Adrenal gland (tissue), 12 donors: Measurements from ENCODE around the gene VMO1. TPM values are rescaled to one million over a fixed set of nuclear protein-coding genes. Genes with fewer than 3 reads are reported as not detected.

ENCODE experiments used
- DNase-seq, 7 donors: peaks; one replicate each; pipeline ENCODE4 v3.0.0-alpha.2; 2019 to 2020
- H3K27ac ChIP-seq, 5 donors: fragments of 200-600 bp; sonication (generic) in 4 of 5; 1 replicate in 3 of 5; 2 replicates in 2 of 5; pipeline versions ENCODE4 v1.5.1 to v1.8.0; 2016 to 2020; ENCODE audit warnings: mild to moderate bottlenecking in 1 of 5
- H3K27me3 ChIP-seq: fragments of 200-600 bp; 2 replicates; pipeline ENCODE4 v1.8.0; 2021
- H3K36me3 ChIP-seq, 2 donors: fragments of 200-600 bp; replicated peaks in 1 of 2; 1 replicate in 1 of 2; 2 replicates in 1 of 2; pipeline versions ENCODE4 v1.5.1 to v1.8.0; 2018 to 2022
- H3K4me1 ChIP-seq, 2 donors: fragments of 200-600 bp; replicated peaks in 1 of 2; 1 replicate in 1 of 2; 2 replicates in 1 of 2; pipeline versions ENCODE4 v1.5.1 to v1.8.0; 2018 to 2021
- H3K4me3 ChIP-seq, 4 donors: fragments of 200-600 bp; sonication (generic) in 3 of 4; one replicate each; pipeline ENCODE4 v1.5.1; 2016 to 2018
- H3K9me3 ChIP-seq, 3 donors: fragments of 200-600 bp; sonication (generic) in 1 of 3; replicated peaks in 1 of 3; 1 replicate in 2 of 3; 2 replicates in 1 of 3; pipeline versions ENCODE4 v1.5.1 to v1.8.0; 2016 to 2021
- POLR2A ChIP-seq, 2 donors: fragments of 450-650 bp; IDR thresholded peaks; one replicate each; pipeline ENCODE4 v1.6.1; 2017; ENCODE audit warnings: antibody characterized with exemption in 2 of 2, mild to moderate bottlenecking in 2 of 2, moderate library complexity in 1 of 2
- WGBS, 4 donors: extraction: QIAGEN DNeasy Blood & Tissue Kit in 2 of 4; methylation state at CpG; one replicate each; pipeline versions ENCODE4 v1.1.5 to v1.1.7; 2013 to 2017; 5-methylcytosine and 5-hydroxymethylcytosine counted together
- intact Hi-C, 2 donors: fragments of 100-400 bp; cut with DNase I; formaldehyde crosslinking; loops; one replicate each; pipeline versions ENCODE4 v1.14.1 to v1.15.0; 2022 to 2023
- polyA plus RNA-seq, 3 donors: library from polyadenylated mRNA; stranded (reverse); fragments of 200-250 nt in 2 of 3; fragments of 350-450 nt in 1 of 3; fragmentation: Illumina TruSeq in 1 of 3; extraction: RNeasy Lipid Tissue Mini Kit (QIAGEN cat#74804) in 1 of 3; gene quantifications; one replicate each; pipeline ENCODE4 v1.2.3, GENCODE V29; 2013 to 2014
- total RNA-seq, 9 donors: library from RNA; depleted of rRNA in 4 of 9; stranded (reverse); fragments of >200 nt in 4 of 9; fragments of 120-200 nt in 1 of 9; fragmentation: NEBNext Ultra II Directional in 1 of 9; extraction: Animal tissue kit (Norgen Biotek cat#: 25700) in 1 of 9; gene quantifications; one replicate each; pipeline versions ENCODE4 v1.1.0 to v1.2.4, GENCODE V29; 2013 to 2023
- TF ChIP-seq, protein P1 (sequence below), 6 experiments: fragments of 450-650 bp in 4 of 6; fragments of 200-600 bp in 2 of 6; sonication (generic) in 1 of 6; IDR thresholded peaks; 1 replicate in 5 of 6; 2 replicates in 1 of 6; pipeline versions ENCODE4 v1.5.1 to v1.8.0; 2016 to 2021; ENCODE audit warnings: antibody characterized with exemption in 6 of 6, mild to moderate bottlenecking in 2 of 6, moderate library complexity in 1 of 6
- donor health status: healthy with polysubstance abuse.
- donor health status: Bipolar disorder and iron deficiency.
- donor health status: DM: yes; HTN: yes; CAD: no.
- donor health status: DM: no; HTN: no; CAD: no.
- donor health status: DM: no; HTN: no; CAD: no.
- donor health status: DM: yes; HTN: yes; CAD: no.

Gene VMO1
- total and polyA plus RNA-seq, 12 donors, result 0.50 to 9.6 (median 4.4) TPM; not detected in 1

DNA sequence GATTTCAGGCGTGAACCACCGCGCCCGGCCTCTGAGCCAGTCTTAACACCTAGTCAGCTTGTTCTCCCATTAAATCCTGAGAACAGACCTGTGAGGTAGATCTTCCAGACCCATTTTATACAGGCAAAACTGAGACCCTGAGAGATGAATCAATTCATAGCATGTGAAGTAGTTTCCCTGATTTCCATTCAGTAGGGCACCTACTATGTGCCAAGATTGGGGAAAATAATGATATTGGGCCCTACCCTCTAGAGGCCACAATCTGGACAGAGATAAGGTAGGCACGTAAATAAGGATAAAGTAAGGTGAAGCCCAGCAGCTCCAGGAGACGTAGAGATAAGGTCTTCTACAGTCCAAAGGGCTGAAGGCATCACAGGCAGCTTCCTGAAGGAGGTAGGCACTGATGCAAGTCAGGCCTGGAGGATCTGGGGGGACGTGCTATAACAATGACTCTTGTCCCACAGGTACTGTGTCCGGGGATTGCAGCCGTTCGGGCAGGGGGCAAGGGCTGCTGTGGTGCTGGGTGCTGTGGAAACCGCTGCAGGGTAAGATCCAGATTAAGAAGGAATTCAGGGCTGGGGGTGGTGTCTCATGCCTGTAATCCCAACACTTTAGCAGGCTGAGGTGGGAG, 5.7 kb downstream of the VMO1 start:
- 70 to 81% (median 80%) methylated on average over 11 of the region's 11 CpGs for WGBS, 4 donors
- H3K36me3 ChIP-seq, result no peaks in the 10 kb centered on the region
- H3K4me3 ChIP-seq, result no peak overlapping the region
- no peak for DNase-seq
- no peak for TF ChIP-seq POLR2A (IDR thresholded peaks at IDR 0.05)
- TF ChIP-seq, protein P1, sequence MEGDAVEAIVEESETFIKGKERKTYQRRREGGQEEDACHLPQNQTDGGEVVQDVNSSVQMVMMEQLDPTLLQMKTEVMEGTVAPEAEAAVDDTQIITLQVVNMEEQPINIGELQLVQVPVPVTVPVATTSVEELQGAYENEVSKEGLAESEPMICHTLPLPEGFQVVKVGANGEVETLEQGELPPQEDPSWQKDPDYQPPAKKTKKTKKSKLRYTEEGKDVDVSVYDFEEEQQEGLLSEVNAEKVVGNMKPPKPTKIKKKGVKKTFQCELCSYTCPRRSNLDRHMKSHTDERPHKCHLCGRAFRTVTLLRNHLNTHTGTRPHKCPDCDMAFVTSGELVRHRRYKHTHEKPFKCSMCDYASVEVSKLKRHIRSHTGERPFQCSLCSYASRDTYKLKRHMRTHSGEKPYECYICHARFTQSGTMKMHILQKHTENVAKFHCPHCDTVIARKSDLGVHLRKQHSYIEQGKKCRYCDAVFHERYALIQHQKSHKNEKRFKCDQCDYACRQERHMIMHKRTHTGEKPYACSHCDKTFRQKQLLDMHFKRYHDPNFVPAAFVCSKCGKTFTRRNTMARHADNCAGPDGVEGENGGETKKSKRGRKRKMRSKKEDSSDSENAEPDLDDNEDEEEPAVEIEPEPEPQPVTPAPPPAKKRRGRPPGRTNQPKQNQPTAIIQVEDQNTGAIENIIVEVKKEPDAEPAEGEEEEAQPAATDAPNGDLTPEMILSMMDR (IDR thresholded peaks at IDR 0.05), result no peak
- H3K4me1 ChIP-seq, result peaks cover 0 to 3% of the 10 kb centered on the region in 2 donors
- H3K27ac ChIP-seq, result no peak overlapping the region
- H3K27me3 ChIP-seq, result peaks cover 26% of the 10 kb centered on the region
- no peaks in the 10 kb centered on the region for H3K9me3 ChIP-seq
- intact Hi-C loops, result loop anchor here in 1 of 2 donors (10.0 kb wide), 1 partner anchor 46 kb away; the partner anchor contains the start of genes CXCL16, MED11 and ZMYND15

GRCh38 chr17:4777969-4778760, 8.0 kb downstream of the VMO1 start:
- Histone ChIP-seq H3K4me3 (no peak overlapping the region), H3K9me3 (no peaks in the 10 kb centered on the region), H3K27ac (no peak overlapping the region), H3K36me3 (no peaks in the 10 kb centered on the region), H3K4me1 (no peaks in the 10 kb centered on the region), H3K27me3 (peaks cover 17% of the 10 kb centered on the region)
- DNase-seq, result no peak
- 70 to 82% (median 75%) methylated on average over 9 of the region's 9 CpGs for WGBS, 4 donors
- TF ChIP-seq, protein P1 (IDR thresholded peaks at IDR 0.05), result no peak
- TF ChIP-seq POLR2A (IDR thresholded peaks at IDR 0.05), result no peak
- intact Hi-C loops, result no loop called here

DNA sequence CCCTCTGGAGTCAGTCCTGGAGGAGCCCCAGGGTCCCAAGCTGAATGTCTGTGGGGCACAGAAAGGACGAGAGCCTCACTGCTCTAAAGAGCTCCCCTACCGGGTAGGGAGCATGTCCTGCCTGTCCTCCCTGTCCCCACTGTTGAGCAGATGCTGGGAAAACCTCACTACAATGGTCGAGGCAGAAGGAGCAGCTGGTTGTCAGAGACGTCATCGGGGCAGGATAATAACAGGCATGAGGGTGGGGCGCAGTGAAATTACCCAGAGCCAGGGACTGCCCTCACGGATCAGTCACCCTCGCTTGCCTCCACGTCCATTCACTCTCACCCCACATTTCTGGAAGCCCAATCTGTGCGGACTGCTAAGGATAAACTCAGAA, 13.9 kb downstream of the VMO1 start:
- 61 to 79% (median 68%) methylated on average over 9 to 10 of the region's 10 CpGs for WGBS, 4 donors
- H3K27me3 ChIP-seq, result no peaks in the 10 kb centered on the region
- H3K9me3 ChIP-seq, result no peaks in the 10 kb centered on the region
- intact Hi-C loops, result no loop called here
- TF ChIP-seq, protein P1 (IDR thresholded peaks at IDR 0.05), result no peak
- TF ChIP-seq POLR2A (IDR thresholded peaks at IDR 0.05), result no peak
- no peaks in the 10 kb centered on the region for H3K36me3 ChIP-seq
- no peak for DNase-seq
- no peak overlapping the region for H3K27ac ChIP-seq
- no peaks in the 10 kb centered on the region for H3K4me1 ChIP-seq
- no peak overlapping the region for H3K4me3 ChIP-seq

- H3K36me3 ChIP-seq, result no peaks in the 10 kb centered on the region
- H3K4me3 ChIP-seq, result no peak within 1 kb of the TSS
- DNase-seq, result no peak
- intact Hi-C loops, result no loop called here
- H3K9me3 ChIP-seq, result no peaks in the 10 kb centered on the region
- no peak within 1 kb of the TSS for H3K27ac ChIP-seq
- 61 to 71% (median 66%) methylated on average over 12 to 13 of the region's 13 CpGs for whole genome bisulfite sequencing, 4 donors
- no peak for TF ChIP-seq POLR2A (IDR thresholded peaks at IDR 0.05)
- TF ChIP-seq, protein P1 (IDR thresholded peaks at IDR 0.05), result no peak
- no peaks in the 10 kb centered on the region for H3K4me1 ChIP-seq
- no peaks in the 10 kb centered on the region for H3K27me3 ChIP-seq
Measured at GRCh38 chr17:4771519-4772234, 14.5 kb downstream of the VMO1 start, which contains the start of gene TM4SF5. Gene TM4SF5, plus strand, starts transcription at chr17:4771886. Its CDS starts 37 bp downstream, at chr17:4771923.
